Spleen (tissue), 11 donors: ENCODE measurements around the gene OSGEP. TPM values are rescaled to one million over a fixed set of nuclear protein-coding genes. Genes with fewer than 3 reads are reported as not detected.
"Not testable (repeated sequence)": the region's sequence is repeated elsewhere in the genome, so short reads cannot be mapped to it uniquely, and the experiment has no call there.

ENCODE experiments used
- DNase-seq: peaks from one replicate; pipeline ENCODE4 v3.0.0-alpha.2; 2020
- H3K27ac ChIP-seq, 8 donors: fragments of 200-600 bp; sonication (generic) in 7 of 8; 1 replicate in 4 of 8; 2 replicates in 4 of 8; pipeline versions ENCODE4 v1.5.0 to v1.8.0; 2016 to 2021; ENCODE audit warnings: inconsistent platforms in 4 of 8, mild to moderate bottlenecking in 4 of 8, moderate library complexity in 1 of 8
- H3K27me3 ChIP-seq, 7 donors: fragments of 200-600 bp; sonication (generic) in 6 of 7; replicated peaks in 1 of 7; 1 replicate in 4 of 7; 2 replicates in 3 of 7; pipeline versions ENCODE4 v1.5.0 to v1.8.0; 2016 to 2021; ENCODE audit warnings: inconsistent platforms in 3 of 7, mild to moderate bottlenecking in 1 of 7
- H3K36me3 ChIP-seq, 6 donors: fragments of 200-600 bp; sonication (generic) in 5 of 6; 1 replicate in 4 of 6; 2 replicates in 2 of 6; pipeline versions ENCODE4 v1.5.0 to v1.8.0; 2016 to 2021; ENCODE audit warnings: inconsistent platforms in 2 of 6
- H3K4me1 ChIP-seq, 6 donors: fragments of 200-600 bp; sonication (generic) in 5 of 6; 1 replicate in 3 of 6; 2 replicates in 3 of 6; pipeline versions ENCODE4 v1.5.0 to v1.8.0; 2016 to 2021; ENCODE audit warnings: inconsistent platforms in 3 of 6
- H3K4me3 ChIP-seq, 8 donors: fragments of 200-600 bp; sonication (generic) in 7 of 8; 1 replicate in 4 of 8; 2 replicates in 4 of 8; pipeline versions ENCODE4 v1.5.0 to v1.8.0; 2016 to 2021; ENCODE audit warnings: inconsistent platforms in 4 of 8, mild to moderate bottlenecking in 4 of 8, moderate library complexity in 2 of 8
- H3K9me3 ChIP-seq, 8 donors: fragments of 200-600 bp; sonication (generic) in 7 of 8; 1 replicate in 4 of 8; 2 replicates in 4 of 8; pipeline versions ENCODE4 v1.5.0 to v1.8.0; 2016 to 2021; ENCODE audit warnings: inconsistent platforms in 4 of 8
- CTCF ChIP-seq, 11 experiments: fragments of 200-600 bp in 7 of 11; fragments of 450-650 bp in 4 of 11; sonication (generic) in 4 of 11; IDR thresholded peaks in 8 of 11; conservative IDR thresholded peaks in 3 of 11; 1 replicate in 7 of 11; 2 replicates in 4 of 11; pipeline versions ENCODE4 v1.4.0 to v1.8.0; 2016 to 2021; ENCODE audit warnings: antibody characterized with exemption in 11 of 11, inconsistent platforms in 4 of 11, mild to moderate bottlenecking in 1 of 11
- POLR2A ChIP-seq, 3 donors: fragments of 450-650 bp; IDR thresholded peaks; one replicate each; pipeline ENCODE4 v1.5.1; 2017; ENCODE audit warnings: antibody characterized with exemption in 3 of 3, mild to moderate bottlenecking in 1 of 3
- POLR2AphosphoS5 ChIP-seq, 3 donors: sonication (generic); formaldehyde crosslinking; IDR thresholded peaks; one replicate each; pipeline ENCODE4 v1.5.1; 2017; ENCODE audit warnings: antibody characterized with exemption in 3 of 3
- WGBS, 5 donors: extraction: QIAGEN DNeasy Blood & Tissue Kit in 3 of 5; methylation state at CpG; one replicate each; pipeline versions ENCODE4 v1.1.5 to v1.1.7; 2013 to 2018; 5-methylcytosine and 5-hydroxymethylcytosine counted together
- intact Hi-C: fragments of 100-400 bp; cut with DNase I; formaldehyde crosslinking; loops from one replicate; pipeline ENCODE4 v1.15.0; 2023; ENCODE audit warnings: low total_unique reads
- polyA plus RNA-seq, 3 donors: library from polyadenylated mRNA; stranded (reverse); fragments of 200-250 nt; gene quantifications; one replicate each; pipeline ENCODE4 v1.2.1, GENCODE V29; 2013
- total RNA-seq, 7 donors: library from RNA; depleted of rRNA in 3 of 7; stranded (reverse); fragments of >200 nt in 3 of 7; fragmentation: NEBNext Ultra II Directional in 4 of 7; extraction: Animal tissue kit (Norgen Biotek cat#: 25700) in 4 of 7; gene quantifications; one replicate each; pipeline versions ENCODE4 v1.1.0 to v1.2.1, GENCODE V29; 2016 to 2021
- donor health status: healthy with polysubstance abuse.
- donor health status: DM: no; HTN: no; CAD: no; lungs with moderate emphysema.
- donor health status: DM: no; HTN: no; CAD: no.
- donor health status: Bipolar disorder and iron deficiency.
- donor health status: healthy.
- donor health status: DM: no; HTN: no; CAD: no.
- donor health status: DM: yes; HTN: yes; CAD: no.

Gene OSGEP
- total and polyA plus RNA-seq, 10 donors, result 48.6 to 110 (median 76.3) TPM

DNA sequence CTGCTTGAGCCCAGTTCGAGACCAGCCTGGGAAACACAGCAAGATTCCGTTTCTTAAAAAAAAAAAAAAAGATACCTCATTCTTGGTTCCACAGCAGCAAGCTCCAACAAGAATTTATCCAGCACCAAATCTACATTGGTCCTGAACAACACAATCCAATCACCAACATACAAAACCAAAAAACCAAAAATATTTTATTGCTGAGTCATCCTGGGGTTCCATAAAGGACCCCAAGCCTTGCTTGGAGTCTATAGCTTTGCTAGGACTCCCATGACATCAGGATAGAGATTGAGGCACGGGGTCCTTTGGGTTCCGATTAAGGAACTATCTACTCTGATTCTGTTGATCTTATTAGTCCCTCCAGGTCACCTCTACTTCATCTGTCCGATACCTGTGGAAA lies 7.7 kb downstream of the OSGEP start:
- WGBS, 5 donors, result 97 to 98% (median 98%) methylated on average over 5 of the region's 5 CpGs

DNA sequence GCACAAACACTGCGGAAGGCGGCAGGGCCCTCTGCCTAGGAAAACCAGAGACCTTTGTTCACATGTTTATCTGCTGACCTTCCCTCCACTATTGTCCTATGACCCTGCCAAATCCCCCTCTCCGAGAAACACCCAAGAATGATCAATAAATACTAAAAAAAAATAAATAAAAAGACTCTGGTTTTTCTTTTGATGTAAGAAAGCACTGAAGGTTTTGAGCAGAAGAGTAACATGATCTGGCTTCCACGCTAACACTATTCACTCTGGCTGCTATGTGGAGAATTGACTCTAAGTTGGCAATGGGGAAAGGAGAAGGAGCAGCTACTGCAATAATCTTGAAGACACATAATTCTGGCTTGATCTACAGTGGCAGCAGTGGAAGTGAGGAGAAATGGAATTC lies 11.0 kb downstream of the OSGEP start:
- 59 to 95% (median 83%) methylated on average over 2 to 4 of the region's 4 CpGs for WGBS, 5 donors

More for the DNA sequence above, 7.7 kb downstream of the OSGEP start:
- Histone ChIP-seq H3K4me1 (peaks cover 0 to 9% (median 4%) of the 10 kb centered on the region in 6 donors), H3K9me3 (no peaks in the 10 kb centered on the region), H3K27ac (peak overlapping the region in 2 of 8 donors; percentile 22 to 25), H3K36me3 (peaks cover under 1 to 74% (median 65%) of the 10 kb centered on the region in 6 donors), H3K4me3 (no peak overlapping the region), H3K27me3 (no peaks in the 10 kb centered on the region)
- DNase-seq, result no peak
- TF ChIP-seq POLR2A (IDR thresholded peaks at IDR 0.05) (no peak), CTCF (IDR thresholded peaks at IDR 0.05 in 8 of 11, conservative IDR thresholded peaks at IDR 0.05 in 3 of 11) (no peak), POLR2AphosphoS5 (IDR thresholded peaks at IDR 0.05) (no peak)
- intact Hi-C loops, result no loop called here

GRCh38 chr14:20441461-20441860 lies 13.2 kb downstream of the OSGEP start:
- TF ChIP-seq CTCF (IDR thresholded peaks at IDR 0.05 in 8 of 11, conservative IDR thresholded peaks at IDR 0.05 in 3 of 11), result no peak
- TF ChIP-seq POLR2A (IDR thresholded peaks at IDR 0.05), result no peak
- TF ChIP-seq POLR2AphosphoS5 (IDR thresholded peaks at IDR 0.05), result no peak

More for the DNA sequence above, 11.0 kb downstream of the OSGEP start:
- intact Hi-C loops, H3K4me3 ChIP-seq, H3K9me3 ChIP-seq, DNase-seq, H3K27me3 ChIP-seq: not testable (repeated sequence)
- Histone ChIP-seq H3K4me1 (peaks cover 15 to 39% (median 23%) of the 10 kb centered on the region in 6 donors), H3K27ac (peak overlapping the region in 1 of 8 donors; percentile 4), H3K36me3 (peaks cover 0 to 42% (median 32%) of the 10 kb centered on the region in 6 donors)

GRCh38 chr14:20440882-20441281 lies 13.7 kb downstream of the OSGEP start:
- H3K4me3 ChIP-seq, result no peak overlapping the region
- peak overlapping the region; percentile 15 to 76 (median 69) for H3K27ac ChIP-seq
- DNase-seq, result no peak
- H3K9me3 ChIP-seq, result no peaks in the 10 kb centered on the region
- 30 to 43% (median 39%) methylated on average over 5 of the region's 5 CpGs for WGBS, 5 donors
- H3K36me3 ChIP-seq, result peaks cover 0 to 14% (median 5%) of the 10 kb centered on the region in 6 donors
- H3K27me3 ChIP-seq, result no peaks in the 10 kb centered on the region
- TF ChIP-seq CTCF (IDR thresholded peaks at IDR 0.05 in 8 of 11, conservative IDR thresholded peaks at IDR 0.05 in 3 of 11) (no peak), POLR2A (IDR thresholded peaks at IDR 0.05) (no peak), POLR2AphosphoS5 (IDR thresholded peaks at IDR 0.05) (peak in 1 of 3 donors; percentile 28)
- intact Hi-C loops, result no loop called here
- peaks cover 15 to 59% (median 32%) of the 10 kb centered on the region in 6 donors for H3K4me1 ChIP-seq

More at GRCh38 chr14:20441461-20441860, 13.2 kb downstream of the OSGEP start:
- Histone ChIP-seq H3K9me3 (no peaks in the 10 kb centered on the region), H3K4me3 (no peak overlapping the region), H3K36me3 (peaks cover 0 to 20% (median 10%) of the 10 kb centered on the region in 6 donors), H3K4me1 (peaks cover 15 to 59% (median 32%) of the 10 kb centered on the region in 6 donors), H3K27ac (peak overlapping the region; percentile 15 to 76 (median 69)), H3K27me3 (no peaks in the 10 kb centered on the region)
- WGBS, 5 donors, result 51 to 68% (median 63%) methylated on average over 2 of the region's 2 CpGs
- no peak for DNase-seq
- intact Hi-C loops, result no loop called here
